Fibroblast of the aortic adventitia (primary cell): ENCODE data around the gene TMBIM4. TPM values are rescaled to one million over a fixed set of nuclear protein-coding genes. Genes with fewer than 3 reads are reported as not detected.
A peak's percentile ranks its signal among the peaks of the same experiment; 100 is the strongest.

Experiments
- DNase-seq: peaks from one replicate; pipeline ENCODE4 v3.0.0-alpha.2; 2010; ENCODE audit warnings: low read depth
- H3K4me3 ChIP-seq: 2 replicates; pipeline ENCODE4 v1.5.1; 2011; ENCODE audit warnings: low read depth, mild to moderate bottlenecking, control low read depth, low read length, moderate library complexity
- total RNA-seq: library from RNA; depleted of rRNA; stranded (reverse); fragments of >200 nt; gene quantifications from 2 replicates; pipeline ENCODE4 v1.2.3, GENCODE V29; 2012; ENCODE audit warnings: low replicate concordance
- TF ChIP-seq, protein P1 (sequence below): IDR thresholded peaks from 2 replicates; pipeline ENCODE4 v1.5.1; 2011; ENCODE audit warnings: mild to moderate bottlenecking, low read length, control low read depth, inconsistent platforms; ENCODE audit not compliant: insufficient read depth

The TMBIM4 gene
- total RNA-seq, 1 donor: 220 TPM

DNA sequence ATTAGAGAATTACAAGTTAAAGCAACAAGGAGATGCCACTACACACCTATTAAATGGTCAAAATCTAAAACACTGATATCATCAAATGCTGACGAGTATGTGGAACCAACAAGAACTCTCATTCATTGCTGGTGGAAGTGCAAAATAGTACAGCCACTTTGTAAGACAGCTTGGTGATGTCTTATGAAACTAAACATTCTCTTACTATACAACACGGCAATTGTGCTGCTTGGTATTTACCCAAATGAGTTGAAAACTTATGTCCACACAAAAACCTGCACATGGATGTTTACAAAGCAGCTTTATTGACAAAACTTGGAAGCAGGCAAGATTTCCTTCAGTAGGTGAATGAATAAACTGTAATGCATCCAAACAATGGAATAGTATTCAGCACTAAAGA is 3.2 kb downstream of the TMBIM4 start:
- H3K4me3 ChIP-seq: no peak overlapping the region
- DNase-seq: no peak
- TF ChIP-seq, protein P1, sequence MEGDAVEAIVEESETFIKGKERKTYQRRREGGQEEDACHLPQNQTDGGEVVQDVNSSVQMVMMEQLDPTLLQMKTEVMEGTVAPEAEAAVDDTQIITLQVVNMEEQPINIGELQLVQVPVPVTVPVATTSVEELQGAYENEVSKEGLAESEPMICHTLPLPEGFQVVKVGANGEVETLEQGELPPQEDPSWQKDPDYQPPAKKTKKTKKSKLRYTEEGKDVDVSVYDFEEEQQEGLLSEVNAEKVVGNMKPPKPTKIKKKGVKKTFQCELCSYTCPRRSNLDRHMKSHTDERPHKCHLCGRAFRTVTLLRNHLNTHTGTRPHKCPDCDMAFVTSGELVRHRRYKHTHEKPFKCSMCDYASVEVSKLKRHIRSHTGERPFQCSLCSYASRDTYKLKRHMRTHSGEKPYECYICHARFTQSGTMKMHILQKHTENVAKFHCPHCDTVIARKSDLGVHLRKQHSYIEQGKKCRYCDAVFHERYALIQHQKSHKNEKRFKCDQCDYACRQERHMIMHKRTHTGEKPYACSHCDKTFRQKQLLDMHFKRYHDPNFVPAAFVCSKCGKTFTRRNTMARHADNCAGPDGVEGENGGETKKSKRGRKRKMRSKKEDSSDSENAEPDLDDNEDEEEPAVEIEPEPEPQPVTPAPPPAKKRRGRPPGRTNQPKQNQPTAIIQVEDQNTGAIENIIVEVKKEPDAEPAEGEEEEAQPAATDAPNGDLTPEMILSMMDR: no peak

DNA sequence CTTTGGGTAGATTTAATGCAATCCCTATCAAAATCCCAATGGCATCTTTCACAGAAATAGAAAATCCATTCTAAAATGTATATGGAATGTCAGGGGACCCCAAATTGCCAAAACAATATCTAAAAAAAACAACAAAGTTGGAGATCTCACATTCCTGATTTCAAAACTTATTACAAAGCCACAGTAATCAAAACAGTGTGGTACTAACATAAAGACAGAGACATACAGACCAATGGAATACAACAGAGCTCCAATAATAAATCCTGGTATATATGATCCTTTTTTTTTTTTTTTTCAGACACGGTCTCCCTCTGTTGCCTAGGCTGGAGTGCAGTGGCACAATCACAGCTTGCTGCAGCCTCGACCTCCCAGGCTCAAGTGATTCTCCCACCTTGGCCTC is 4.7 kb downstream of the TMBIM4 start:
- no peak overlapping the region for H3K4me3 ChIP-seq
- TF ChIP-seq, protein P1: no peak
- DNase-seq: no peak

DNA sequence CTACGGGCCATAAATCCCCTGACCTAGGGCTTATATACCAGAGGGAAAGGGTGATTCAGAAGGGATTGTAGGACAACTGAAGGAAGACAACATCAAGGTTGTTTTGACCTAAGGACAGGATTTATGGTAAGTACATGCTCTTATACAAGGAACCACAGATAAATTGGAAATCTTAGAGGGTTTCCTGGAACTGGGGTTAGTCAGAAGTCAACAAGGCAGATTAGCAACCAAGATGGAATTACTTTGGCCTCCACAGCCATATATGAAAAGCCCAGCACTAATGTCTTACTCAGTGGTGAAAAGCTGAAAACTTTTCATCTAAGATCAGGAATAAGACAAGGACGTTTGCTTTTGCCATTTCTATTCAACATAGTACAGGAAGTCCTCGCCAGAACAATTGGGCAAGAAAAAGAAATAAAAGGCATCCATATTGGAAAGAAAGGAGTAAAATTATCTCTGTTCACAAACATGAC is 5.4 kb downstream of the TMBIM4 start:
- H3K4me3 ChIP-seq: no peak overlapping the region
- DNase-seq: peak; percentile 39
- TF ChIP-seq, protein P1: no peak

DNA sequence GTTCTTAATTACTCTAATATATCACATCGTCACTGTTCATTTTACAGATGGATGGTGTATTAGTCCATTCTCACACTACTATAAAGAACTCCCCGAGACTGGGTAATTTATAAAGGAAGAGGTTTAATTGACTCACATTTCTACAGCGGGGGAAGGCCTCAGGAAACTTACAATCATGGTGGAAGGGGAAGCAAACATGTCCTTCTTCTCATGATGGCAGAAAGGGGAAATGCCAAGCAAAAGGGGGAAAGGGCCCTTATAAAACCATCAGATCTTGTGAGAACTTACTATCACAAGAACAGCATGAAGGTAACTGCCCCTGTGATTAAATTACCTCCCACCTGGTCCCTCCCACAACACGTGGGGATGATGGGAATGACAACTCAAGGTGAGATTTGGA is 6.5 kb downstream of the TMBIM4 start:
- H3K4me3 ChIP-seq: no peak overlapping the region
- DNase-seq: no peak
- TF ChIP-seq, protein P1: no peak

DNA sequence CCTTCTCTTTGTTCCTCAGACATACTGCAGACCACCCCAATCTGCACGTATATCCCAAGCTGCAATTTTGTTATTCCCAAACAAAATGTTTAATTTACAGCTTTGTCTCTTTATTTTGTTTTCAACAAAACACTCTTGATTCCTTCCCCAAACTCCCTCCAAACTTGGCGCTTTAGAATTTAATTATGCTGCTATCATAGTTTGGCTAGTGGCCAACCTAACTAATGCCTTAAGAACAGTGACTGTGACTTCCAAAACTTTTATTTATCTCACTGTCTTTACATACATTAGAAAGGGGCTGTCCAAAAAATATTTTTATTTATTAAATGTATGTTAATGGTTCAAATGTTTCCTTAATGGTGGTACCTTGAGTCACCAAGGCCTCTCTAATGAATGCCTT is 7.1 kb downstream of the TMBIM4 start:
- no peak overlapping the region for H3K4me3 ChIP-seq
- DNase-seq: no peak
- TF ChIP-seq, protein P1: no peak

DNA sequence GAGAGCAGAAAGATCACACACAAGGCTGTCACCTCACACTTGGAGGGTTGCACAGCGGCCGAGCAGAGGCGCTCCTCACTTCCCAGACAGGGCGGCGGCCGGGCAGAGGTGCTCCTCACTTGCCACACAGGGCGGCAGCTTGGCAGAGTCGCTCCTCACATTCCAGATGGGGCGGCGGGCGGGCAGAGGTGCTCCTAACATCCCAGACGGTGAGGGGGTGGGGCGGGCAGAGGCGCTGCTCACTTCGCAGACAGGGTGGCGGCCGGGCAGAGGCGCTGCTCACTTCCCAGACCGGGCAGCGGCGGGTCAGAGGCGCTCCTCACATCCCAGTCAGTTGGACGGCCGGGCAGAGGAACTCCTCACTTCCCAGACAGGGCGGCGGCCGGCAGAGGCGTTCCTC is 9.1 kb downstream of the TMBIM4 start:
- H3K4me3 ChIP-seq: no peak overlapping the region
- TF ChIP-seq, protein P1: no peak
- DNase-seq: no peak

DNA sequence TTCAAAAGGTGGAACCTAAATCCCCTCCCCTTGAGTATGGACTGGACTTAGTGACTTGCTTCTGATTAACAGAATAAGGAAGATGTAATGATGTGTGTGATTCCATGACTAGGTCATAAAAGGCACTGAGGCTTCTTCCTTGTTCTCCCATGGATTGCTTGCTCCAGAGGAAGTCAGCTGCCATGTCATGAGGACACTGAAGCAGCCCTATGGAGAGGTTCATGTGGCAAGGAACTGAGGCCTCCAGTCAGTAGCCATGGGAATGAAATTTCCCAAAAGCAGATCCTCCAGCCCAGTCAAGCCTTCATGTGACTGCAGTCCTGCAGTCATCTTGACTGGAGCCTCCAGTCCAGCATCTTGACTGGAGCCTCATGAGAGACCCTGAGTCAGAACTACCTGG is 10.7 kb downstream of the TMBIM4 start:
- TF ChIP-seq, protein P1: no peak
- DNase-seq: no peak
- no peak overlapping the region for H3K4me3 ChIP-seq
